Stimulated activated naive CD8-positive, alpha-beta T cell treated with anti-CD3 and anti-CD28 coated beads, Interleukin-15, Interleukin-2, amounts not matched to agents 100 ng/mL and 50 ng/mL, for 24 hours (primary cell): Measurements from ENCODE around the gene FAM228A.

ENCODE experiments used
- H3K27ac Mint-ChIP-seq: one replicate; pipeline ENCODE4 v1.8.0; 2021; ENCODE audit warnings: mild to moderate bottlenecking, mixed read lengths
- H3K27me3 Mint-ChIP-seq: one replicate; pipeline ENCODE4 v1.8.0; 2021; ENCODE audit warnings: mixed read lengths
- H3K36me3 Mint-ChIP-seq: one replicate; pipeline ENCODE4 v1.8.0; 2021; ENCODE audit warnings: low read depth, mixed read lengths
- H3K4me1 Mint-ChIP-seq: one replicate; pipeline ENCODE4 v1.8.0; 2021; ENCODE audit warnings: low read depth, mixed read lengths
- H3K4me3 Mint-ChIP-seq: one replicate; pipeline ENCODE4 v1.8.0; 2021; ENCODE audit warnings: mild to moderate bottlenecking, mixed read lengths
- H3K9me3 Mint-ChIP-seq: one replicate; pipeline ENCODE4 v1.8.0; 2021; ENCODE audit warnings: mixed read lengths

The FAM228A gene

GRCh38 chr2:24204505-24204904 is 29.7 kb downstream of the FAM228A start:
- no peaks in the 10 kb centered on the region for H3K9me3 Mint-ChIP-seq
- no peaks in the 10 kb centered on the region for H3K4me1 Mint-ChIP-seq
- no peaks in the 10 kb centered on the region for H3K27me3 Mint-ChIP-seq
- H3K4me3 Mint-ChIP-seq: no peak overlapping the region
- H3K27ac Mint-ChIP-seq: no peak overlapping the region
- H3K36me3 Mint-ChIP-seq: peaks cover 48% of the 10 kb centered on the region

- H3K9me3 Mint-ChIP-seq: no peaks in the 10 kb centered on the region
- no peak overlapping the region for H3K27ac Mint-ChIP-seq
- peaks cover 50% of the 10 kb centered on the region for H3K36me3 Mint-ChIP-seq
Measured at GRCh38 chr2:24205131-24205530, 30.3 kb downstream of the FAM228A start.

GRCh38 chr2:24206242-24206641 is 31.4 kb downstream of the FAM228A start:
- no peaks in the 10 kb centered on the region for H3K4me1 Mint-ChIP-seq
- no peaks in the 10 kb centered on the region for H3K9me3 Mint-ChIP-seq
- H3K27ac Mint-ChIP-seq: no peak overlapping the region
- H3K27me3 Mint-ChIP-seq: no peaks in the 10 kb centered on the region
- peaks cover 49% of the 10 kb centered on the region for H3K36me3 Mint-ChIP-seq
- H3K4me3 Mint-ChIP-seq: no peak overlapping the region

More at GRCh38 chr2:24205131-24205530, 30.3 kb downstream of the FAM228A start:
- H3K4me1 Mint-ChIP-seq: no peaks in the 10 kb centered on the region
- H3K4me3 Mint-ChIP-seq: no peak overlapping the region
- H3K27me3 Mint-ChIP-seq: no peaks in the 10 kb centered on the region

- Mint-ChIP-seq H3K36me3 (peaks cover 48% of the 10 kb centered on the region), H3K4me1 (no peaks in the 10 kb centered on the region), H3K9me3 (no peaks in the 10 kb centered on the region), H3K4me3 (no peak overlapping the region), H3K27me3 (no peaks in the 10 kb centered on the region), H3K27ac (no peak overlapping the region)
Measured at GRCh38 chr2:24206714-24207113, 31.9 kb downstream of the FAM228A start.

- Mint-ChIP-seq H3K9me3 (no peaks in the 10 kb centered on the region), H3K27me3 (no peaks in the 10 kb centered on the region), H3K4me3 (no peak overlapping the region), H3K4me1 (no peaks in the 10 kb centered on the region), H3K27ac (no peak overlapping the region), H3K36me3 (peaks cover 52% of the 10 kb centered on the region)
Measured at GRCh38 chr2:24207359-24207758, 32.5 kb downstream of the FAM228A start.

- no peak overlapping the region for H3K27ac Mint-ChIP-seq
- H3K4me1 Mint-ChIP-seq: no peaks in the 10 kb centered on the region
- no peaks in the 10 kb centered on the region for H3K9me3 Mint-ChIP-seq
- H3K4me3 Mint-ChIP-seq: no peak overlapping the region
- H3K36me3 Mint-ChIP-seq: peaks cover 55% of the 10 kb centered on the region
- no peaks in the 10 kb centered on the region for H3K27me3 Mint-ChIP-seq
Measured at GRCh38 chr2:24208490-24208889, 33.6 kb downstream of the FAM228A start.

- H3K4me3 Mint-ChIP-seq: no peak overlapping the region
- no peaks in the 10 kb centered on the region for H3K9me3 Mint-ChIP-seq
- peaks cover 46% of the 10 kb centered on the region for H3K36me3 Mint-ChIP-seq
- H3K27me3 Mint-ChIP-seq: no peaks in the 10 kb centered on the region
- no peaks in the 10 kb centered on the region for H3K4me1 Mint-ChIP-seq
- no peak overlapping the region for H3K27ac Mint-ChIP-seq
Measured at GRCh38 chr2:24209389-24210105, 34.7 kb downstream of the FAM228A start.

- H3K36me3 Mint-ChIP-seq: peaks cover 46% of the 10 kb centered on the region
- H3K4me3 Mint-ChIP-seq: no peak overlapping the region
- no peak overlapping the region for H3K27ac Mint-ChIP-seq
- no peaks in the 10 kb centered on the region for H3K4me1 Mint-ChIP-seq
- no peaks in the 10 kb centered on the region for H3K9me3 Mint-ChIP-seq
- H3K27me3 Mint-ChIP-seq: no peaks in the 10 kb centered on the region
Measured at GRCh38 chr2:24210106-24210455, 35.2 kb downstream of the FAM228A start.

- H3K36me3 Mint-ChIP-seq: peaks cover 48% of the 10 kb centered on the region
- no peak overlapping the region for H3K27ac Mint-ChIP-seq
- no peak overlapping the region for H3K4me3 Mint-ChIP-seq
- no peaks in the 10 kb centered on the region for H3K9me3 Mint-ChIP-seq
- no peaks in the 10 kb centered on the region for H3K27me3 Mint-ChIP-seq
- no peaks in the 10 kb centered on the region for H3K4me1 Mint-ChIP-seq
Measured at GRCh38 chr2:24210723-24211122, 35.9 kb downstream of the FAM228A start.

- Mint-ChIP-seq H3K4me1 (peaks cover 3% of the 10 kb centered on the region), H3K9me3 (no peaks in the 10 kb centered on the region), H3K27ac (no peak overlapping the region), H3K27me3 (no peaks in the 10 kb centered on the region), H3K36me3 (peaks cover 49% of the 10 kb centered on the region), H3K4me3 (no peak overlapping the region)
Measured at GRCh38 chr2:24211408-24211807, 36.6 kb downstream of the FAM228A start.

GRCh38 chr2:24214880-24215279 is 40.0 kb downstream of the FAM228A start:
- H3K4me3 Mint-ChIP-seq: no peak overlapping the region
- peaks cover 3% of the 10 kb centered on the region for H3K4me1 Mint-ChIP-seq
- H3K36me3 Mint-ChIP-seq: peaks cover 37% of the 10 kb centered on the region
- no peaks in the 10 kb centered on the region for H3K27me3 Mint-ChIP-seq
- H3K27ac Mint-ChIP-seq: no peak overlapping the region
- no peaks in the 10 kb centered on the region for H3K9me3 Mint-ChIP-seq

- peaks cover 3% of the 10 kb centered on the region for H3K4me1 Mint-ChIP-seq
- H3K36me3 Mint-ChIP-seq: peaks cover 28% of the 10 kb centered on the region
- no peaks in the 10 kb centered on the region for H3K27me3 Mint-ChIP-seq
- no peak overlapping the region for H3K27ac Mint-ChIP-seq
- no peak overlapping the region for H3K4me3 Mint-ChIP-seq
- no peaks in the 10 kb centered on the region for H3K9me3 Mint-ChIP-seq
Measured at GRCh38 chr2:24220554-24221291, 45.9 kb downstream of the FAM228A start.

- H3K27me3 Mint-ChIP-seq: no peaks in the 10 kb centered on the region
- no peaks in the 10 kb centered on the region for H3K4me1 Mint-ChIP-seq
- no peak overlapping the region for H3K4me3 Mint-ChIP-seq
- peaks cover 22% of the 10 kb centered on the region for H3K36me3 Mint-ChIP-seq
- H3K9me3 Mint-ChIP-seq: no peaks in the 10 kb centered on the region
- no peak overlapping the region for H3K27ac Mint-ChIP-seq
Measured at GRCh38 chr2:24221343-24222050, 46.6 kb downstream of the FAM228A start.

GRCh38 chr2:24222946-24223345 is 48.1 kb downstream of the FAM228A start:
- Mint-ChIP-seq H3K9me3 (no peaks in the 10 kb centered on the region), H3K4me3 (no peak overlapping the region), H3K4me1 (no peaks in the 10 kb centered on the region), H3K27me3 (no peaks in the 10 kb centered on the region), H3K36me3 (peaks cover 24% of the 10 kb centered on the region), H3K27ac (no peak overlapping the region)

- no peaks in the 10 kb centered on the region for H3K27me3 Mint-ChIP-seq
- no peak overlapping the region for H3K4me3 Mint-ChIP-seq
- H3K36me3 Mint-ChIP-seq: peaks cover 14% of the 10 kb centered on the region
- no peaks in the 10 kb centered on the region for H3K4me1 Mint-ChIP-seq
- no peaks in the 10 kb centered on the region for H3K9me3 Mint-ChIP-seq
- H3K27ac Mint-ChIP-seq: no peak overlapping the region
Measured at GRCh38 chr2:24225499-24226242, 50.8 kb downstream of the FAM228A start.
